ENCODE data around the gene FGD2. TPM values are rescaled to one million over a fixed set of nuclear protein-coding genes. Genes with fewer than 3 reads are reported as not detected.

FGD2 gene
- total and polyA plus RNA-seq, 2 donors (not counting 3 experiments of a cell fraction or from before 2014, with no cell fraction given) = not detected

DNA sequence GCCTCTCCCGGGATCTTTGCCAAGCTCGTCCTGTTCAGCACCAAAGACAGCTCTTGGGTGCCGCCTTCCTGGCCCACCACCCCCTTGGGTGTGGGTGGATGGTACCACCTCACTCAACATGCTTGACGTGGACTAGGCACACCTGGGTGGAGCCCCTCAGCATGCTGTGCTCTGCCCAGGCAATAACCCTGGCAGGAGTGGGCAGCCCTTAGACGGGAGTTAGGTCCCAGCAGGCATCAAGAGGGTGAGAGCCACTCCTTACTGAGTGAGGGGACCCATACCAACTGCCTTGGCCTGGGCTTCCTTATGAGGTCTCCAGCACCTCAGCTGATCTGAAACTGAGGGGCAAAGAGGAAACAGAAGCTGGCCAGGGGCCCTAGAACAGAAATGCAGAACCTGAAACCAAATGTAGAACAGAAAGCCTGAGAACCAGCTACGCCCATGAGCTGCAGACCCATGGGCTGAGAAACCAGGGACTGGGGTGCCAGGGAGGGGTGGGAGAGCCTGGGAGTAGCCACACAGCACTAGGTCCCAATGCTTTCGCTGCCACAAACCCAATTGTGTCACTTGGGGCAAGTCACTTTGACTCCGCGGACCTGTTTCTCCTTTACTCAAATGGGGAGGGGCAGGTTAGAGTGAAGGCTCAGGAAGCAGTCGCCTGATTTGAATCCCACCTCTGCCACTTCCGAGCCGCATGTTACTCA, 2.0 kb downstream of the FGD2 start:
- H3K27ac ChIP-seq (ENCODE audit: insufficient read depth, low read depth, low read length) = no peak overlapping the region
- no peaks in the 10 kb centered on the region for H3K9me1 ChIP-seq (replicated peaks; ENCODE audit: control insufficient read depth, extremely low read depth, insufficient read depth, low read length)
- no peak overlapping the region for H3K4me3 ChIP-seq (replicated peaks in 1 of 3; ENCODE audit: insufficient read depth in 1 of 3, low read depth in 1 of 3, low read length in 3 of 3)
- no peaks in the 10 kb centered on the region for H3K27me3 ChIP-seq (ENCODE audit: control insufficient read depth in 2 of 2, insufficient read depth in 2 of 2, low read length in 2 of 2)
- H3K9me3 ChIP-seq (replicated peaks; ENCODE audit: control insufficient read depth, insufficient read depth, low read length) = no peaks in the 10 kb centered on the region
- no peaks in the 10 kb centered on the region for H4K20me1 ChIP-seq (replicated peaks; ENCODE audit: control insufficient read depth, extremely low read depth, insufficient read depth, low read length)
- no peak overlapping the region for H3K4me2 ChIP-seq (ENCODE audit: insufficient read depth, low read length)
- H2AFZ ChIP-seq (ENCODE audit: low read depth, low read length) = no peak overlapping the region
- DNase-seq (ENCODE audit: low read depth, low spot score) (no peak), FAIRE-seq (no peak)
- no peaks in the 10 kb centered on the region for H3K36me3 ChIP-seq (ENCODE audit: control insufficient read depth in 2 of 2, extremely low read depth in 1 of 2, insufficient read depth in 2 of 2, low read length in 2 of 2)
- TF ChIP-seq MYC (IDR thresholded peaks at IDR 0.05; ENCODE audit: low read depth, low read length) (no peak), POLR2AphosphoS5 (IDR thresholded peaks at IDR 0.05; ENCODE audit: insufficient read depth, low read depth, low read length) (no peak)
- H3K4me1 ChIP-seq (ENCODE audit: control insufficient read depth, extremely low read depth, insufficient read depth, low read length) = no peaks in the 10 kb centered on the region
- dilution Hi-C loops (cut with MboI; ENCODE audit: extremely low pct_ligation_motif_present, low sequenced_read_pairs) = no loop called here
- intact Hi-C loops (cut with micrococcal nuclease) = no loop called here
- H3K79me2 ChIP-seq (ENCODE audit: control insufficient read depth, insufficient read depth, low read length) = no peaks in the 10 kb centered on the region
- POLR2A ChIA-PET = interaction anchor here (1.1 kb wide), 1 partner anchor 21 kb away, joined by 5 read pairs; the partner anchor contains the start of gene MTCH1
- CTCF ChIA-PET = interaction anchor here (1.0 to 2.4 kb wide), 6 partner anchors 11 to 241 kb away, joined by 3 to 33 read pairs (median 3); no protein-coding TSS in a partner anchor
- no peak overlapping the region for H3K9ac ChIP-seq (replicated peaks; ENCODE audit: extremely low read depth, insufficient read depth, low read length)
- BruUV-seq (replicated peaks) = no TSS peak

DNA sequence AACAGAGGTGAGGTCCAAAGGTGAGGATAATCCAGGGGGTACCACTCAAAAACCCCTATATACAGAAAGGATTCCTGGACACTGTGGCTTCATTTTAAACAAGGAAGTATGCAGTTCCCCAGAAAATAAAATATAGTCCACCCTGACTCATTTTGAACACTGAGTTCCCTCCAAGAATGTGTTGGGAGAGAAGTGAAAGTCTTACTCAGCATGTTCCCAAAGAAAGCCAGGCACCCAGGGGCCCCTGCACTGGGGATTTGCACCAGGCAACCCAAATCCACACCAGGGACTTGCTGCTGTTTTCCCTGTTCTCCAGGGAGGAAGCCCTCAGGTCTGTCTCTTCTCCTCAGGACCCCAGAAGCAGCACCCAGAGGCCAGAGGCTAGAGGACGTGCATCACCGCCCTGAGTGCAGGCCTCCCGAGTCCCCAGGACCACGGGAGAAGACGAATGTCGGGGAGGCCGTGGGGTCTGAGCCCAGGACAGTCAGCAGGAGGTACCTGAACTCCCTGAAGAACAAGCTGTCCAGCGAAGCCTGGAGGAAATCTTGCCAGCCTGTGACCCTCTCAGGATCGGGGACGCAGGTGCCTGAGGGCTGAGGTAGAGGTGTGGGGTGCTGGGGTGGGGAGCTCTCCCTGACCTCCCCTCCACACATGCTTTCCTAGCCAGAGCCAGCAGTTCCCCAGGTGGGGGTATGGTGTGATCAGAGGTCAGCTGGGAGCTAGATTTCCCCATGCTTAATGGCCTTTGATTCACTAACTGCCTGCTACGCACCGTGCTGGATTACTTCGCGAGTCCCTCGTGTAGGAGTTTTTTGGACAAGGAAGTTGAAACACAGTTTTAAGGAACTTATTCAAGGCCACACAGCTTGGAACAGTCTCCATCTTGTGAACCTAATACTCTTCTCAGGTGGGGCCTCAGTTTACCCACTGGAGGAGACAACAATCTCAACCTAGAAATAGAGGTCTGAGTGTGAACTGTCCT, 3.3 kb downstream of the FGD2 start:
- ChIA-PET POLR2A (no interaction called here), CTCF (interaction anchor here (0.5 to 1.9 kb wide), 2 partner anchors 9 to 178 kb away, joined by 4 to 10 read pairs; no protein-coding TSS in a partner anchor)
- no peak overlapping the region for H3K4me3 ChIP-seq (replicated peaks in 1 of 3; ENCODE audit: insufficient read depth in 1 of 3, low read depth in 1 of 3, low read length in 3 of 3)
- no peak overlapping the region for H3K4me2 ChIP-seq (ENCODE audit: insufficient read depth, low read length)
- no peaks in the 10 kb centered on the region for H3K9me3 ChIP-seq (replicated peaks; ENCODE audit: control insufficient read depth, insufficient read depth, low read length)
- no TSS peak for BruUV-seq (replicated peaks)
- no peak for DNase-seq (ENCODE audit: low read depth, low spot score)
- H2AFZ ChIP-seq (ENCODE audit: low read depth, low read length) = no peak overlapping the region
- H3K9me1 ChIP-seq (replicated peaks; ENCODE audit: control insufficient read depth, extremely low read depth, insufficient read depth, low read length) = no peaks in the 10 kb centered on the region
- no peaks in the 10 kb centered on the region for H3K79me2 ChIP-seq (ENCODE audit: control insufficient read depth, insufficient read depth, low read length)
- no peaks in the 10 kb centered on the region for H3K4me1 ChIP-seq (ENCODE audit: control insufficient read depth, extremely low read depth, insufficient read depth, low read length)
- H3K9ac ChIP-seq (replicated peaks; ENCODE audit: extremely low read depth, insufficient read depth, low read length) = no peak overlapping the region
- FAIRE-seq = no peak
- dilution Hi-C loops (cut with MboI; ENCODE audit: extremely low pct_ligation_motif_present, low sequenced_read_pairs) = no loop called here
- intact Hi-C loops (cut with micrococcal nuclease) = no loop called here
- H3K27me3 ChIP-seq (ENCODE audit: control insufficient read depth in 2 of 2, insufficient read depth in 2 of 2, low read length in 2 of 2) = no peaks in the 10 kb centered on the region
- TF ChIP-seq POLR2A (IDR thresholded peaks at IDR 0.05; ENCODE audit: low read depth, low read length) = no peak
- no peak for TF ChIP-seq EZH2 (IDR thresholded peaks at IDR 0.05; ENCODE audit: borderline replicate concordance, low read depth, low read length, severe bottlenecking)
- TF ChIP-seq, protein P1, sequence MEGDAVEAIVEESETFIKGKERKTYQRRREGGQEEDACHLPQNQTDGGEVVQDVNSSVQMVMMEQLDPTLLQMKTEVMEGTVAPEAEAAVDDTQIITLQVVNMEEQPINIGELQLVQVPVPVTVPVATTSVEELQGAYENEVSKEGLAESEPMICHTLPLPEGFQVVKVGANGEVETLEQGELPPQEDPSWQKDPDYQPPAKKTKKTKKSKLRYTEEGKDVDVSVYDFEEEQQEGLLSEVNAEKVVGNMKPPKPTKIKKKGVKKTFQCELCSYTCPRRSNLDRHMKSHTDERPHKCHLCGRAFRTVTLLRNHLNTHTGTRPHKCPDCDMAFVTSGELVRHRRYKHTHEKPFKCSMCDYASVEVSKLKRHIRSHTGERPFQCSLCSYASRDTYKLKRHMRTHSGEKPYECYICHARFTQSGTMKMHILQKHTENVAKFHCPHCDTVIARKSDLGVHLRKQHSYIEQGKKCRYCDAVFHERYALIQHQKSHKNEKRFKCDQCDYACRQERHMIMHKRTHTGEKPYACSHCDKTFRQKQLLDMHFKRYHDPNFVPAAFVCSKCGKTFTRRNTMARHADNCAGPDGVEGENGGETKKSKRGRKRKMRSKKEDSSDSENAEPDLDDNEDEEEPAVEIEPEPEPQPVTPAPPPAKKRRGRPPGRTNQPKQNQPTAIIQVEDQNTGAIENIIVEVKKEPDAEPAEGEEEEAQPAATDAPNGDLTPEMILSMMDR (IDR thresholded peaks at IDR 0.05; ENCODE audit: extremely low read depth in 1 of 2, insufficient read depth in 1 of 2, low read depth in 1 of 2, low read length in 2 of 2) = no peak
- H4K20me1 ChIP-seq (replicated peaks; ENCODE audit: control insufficient read depth, extremely low read depth, insufficient read depth, low read length) = no peaks in the 10 kb centered on the region
- H3K36me3 ChIP-seq (ENCODE audit: control insufficient read depth in 2 of 2, extremely low read depth in 1 of 2, insufficient read depth in 2 of 2, low read length in 2 of 2) = no peaks in the 10 kb centered on the region
- no peak overlapping the region for H3K27ac ChIP-seq (ENCODE audit: insufficient read depth, low read depth, low read length)

All from endothelial cell of umbilical vein (primary cell).